A673 (cell line): ENCODE data around the gene TMEM131L. TPM values are rescaled to one million over a fixed set of nuclear protein-coding genes. Genes with fewer than 3 reads are reported as not detected.

ENCODE experiments used
- BruUV-seq: library from RNA; stranded (reverse); fragments of 400-500 nt; replicated peaks from 2 replicates; lab custom pipeline; 2021; lab: Mats Ljungman, UMichigan
- CTCF ChIA-PET: fragments of 300-600 bp; sonication (Branson Sonifier 250); formaldehyde crosslinking; loops from one replicate; lab custom pipeline; 2022; ENCODE audit warnings: antibody characterized with exemption; lab: Charles Lee
- POLR2A ChIA-PET: fragments of 300-600 bp; sonication (Branson Sonifier 250); formaldehyde crosslinking; loops from one replicate; lab custom pipeline; 2022; ENCODE audit warnings: antibody characterized with exemption; ENCODE audit not compliant: low non-redundant PET; lab: Charles Lee
- DNase-seq: peaks from one replicate; pipeline ENCODE4 v3.0.0-alpha.2; 2015; ENCODE audit warnings: low spot score
- H3K27ac ChIP-seq: fragments of 200-600 bp; sonication (generic); 2 replicates; pipeline ENCODE4 v1.5.1; 2016; ENCODE audit warnings: mixed run types, low read depth, mild to moderate bottlenecking, mixed read lengths, antibody characterized with exemption, low read length; ENCODE audit not compliant: poor library complexity, severe bottlenecking
- H3K27me3 ChIP-seq: fragments of 200-600 bp; sonication (generic); replicated peaks from 2 replicates; pipeline ENCODE4 v1.6.1; 2017; ENCODE audit warnings: mixed run types, low read depth, mild to moderate bottlenecking, mixed read lengths, antibody characterized with exemption, low read length; ENCODE audit not compliant: insufficient read depth, poor library complexity
- H3K36me3 ChIP-seq: fragments of 200-600 bp; sonication (generic); 2 replicates; pipeline ENCODE4 v1.6.1; 2016; ENCODE audit warnings: mixed run types, mild to moderate bottlenecking, mixed read lengths, antibody characterized with exemption, low read length; ENCODE audit not compliant: insufficient read depth, poor library complexity, severe bottlenecking
- H3K4me1 ChIP-seq: fragments of 200-600 bp; sonication (generic); 2 replicates; pipeline ENCODE4 v1.6.1; 2017; ENCODE audit warnings: mixed run types, mild to moderate bottlenecking, mixed read lengths, antibody characterized with exemption, low read length; ENCODE audit not compliant: insufficient read depth, poor library complexity, severe bottlenecking
- H3K4me3 ChIP-seq: fragments of 200-600 bp; sonication (generic); 2 replicates; pipeline ENCODE4 v1.5.1; 2016; ENCODE audit warnings: low read depth, mixed run types, mild to moderate bottlenecking, mixed read lengths, low read length; ENCODE audit not compliant: poor library complexity, severe bottlenecking
- H3K9me3 ChIP-seq: fragments of 200-600 bp; sonication (generic); 2 replicates; pipeline ENCODE4 v1.6.1; 2016; ENCODE audit warnings: mixed run types, low read depth, mild to moderate bottlenecking, mixed read lengths, antibody characterized with exemption, low read length; ENCODE audit not compliant: poor library complexity, severe bottlenecking
- EZH2 ChIP-seq: fragments of 200-600 bp; sonication (generic); IDR thresholded peaks from 2 replicates; pipeline ENCODE4 v1.6.1; 2017; ENCODE audit warnings: borderline replicate concordance, low read depth, mild to moderate bottlenecking, mixed read lengths, antibody characterized with exemption, low read length; ENCODE audit not compliant: poor library complexity, severe bottlenecking
- intact Hi-C: fragments of 100-400 bp; cut with micrococcal nuclease; formaldehyde crosslinking; loops from one replicate; pipeline ENCODE4 v1.10.0; 2022; ENCODE audit not compliant: unreplicated experiment
- total RNA-seq: library from RNA; stranded (reverse); gene quantifications from 2 replicates; pipeline ENCODE4 v1.2.3, GENCODE V29; 2021
- TF ChIP-seq, protein P1 (sequence below): fragments of 300-800, 200-600 bp; sonication (generic); conservative IDR thresholded peaks from 2 replicates; pipeline ENCODE4 v1.5.1; 2017; ENCODE audit warnings: low read depth, mild to moderate bottlenecking, antibody characterized with exemption, low read length, moderate library complexity, mixed read lengths

TMEM131L gene
- total RNA-seq, 1 experiment from 2014 or later: 18.4 TPM

DNA sequence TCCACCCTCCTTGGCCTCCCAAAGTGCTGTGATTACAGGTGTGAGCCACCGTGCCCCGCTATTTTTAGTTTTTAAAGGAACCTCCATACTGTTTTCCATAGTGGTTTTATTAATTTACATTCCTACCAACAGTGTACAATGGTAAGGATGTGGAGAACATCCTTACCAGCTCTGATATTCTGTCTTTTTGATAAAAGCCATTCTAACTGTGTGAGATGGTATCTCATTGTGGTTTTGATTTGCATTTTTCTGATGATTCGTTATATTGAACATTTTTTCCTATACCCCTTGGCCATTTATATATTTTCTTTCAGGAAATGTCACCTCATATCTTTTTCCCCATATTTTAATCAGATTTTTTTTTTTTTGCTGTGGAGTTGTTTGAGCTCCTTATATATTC lies 203.7 kb downstream of the TMEM131L start:
- Histone ChIP-seq H3K4me1 (no peaks in the 10 kb centered on the region), H3K27ac (no peak overlapping the region), H3K27me3 (no peaks in the 10 kb centered on the region), H3K36me3 (no peaks in the 10 kb centered on the region), H3K4me3 (no peak overlapping the region), H3K9me3 (no peaks in the 10 kb centered on the region)
- no TSS peak for BruUV-seq
- TF ChIP-seq, protein P1, sequence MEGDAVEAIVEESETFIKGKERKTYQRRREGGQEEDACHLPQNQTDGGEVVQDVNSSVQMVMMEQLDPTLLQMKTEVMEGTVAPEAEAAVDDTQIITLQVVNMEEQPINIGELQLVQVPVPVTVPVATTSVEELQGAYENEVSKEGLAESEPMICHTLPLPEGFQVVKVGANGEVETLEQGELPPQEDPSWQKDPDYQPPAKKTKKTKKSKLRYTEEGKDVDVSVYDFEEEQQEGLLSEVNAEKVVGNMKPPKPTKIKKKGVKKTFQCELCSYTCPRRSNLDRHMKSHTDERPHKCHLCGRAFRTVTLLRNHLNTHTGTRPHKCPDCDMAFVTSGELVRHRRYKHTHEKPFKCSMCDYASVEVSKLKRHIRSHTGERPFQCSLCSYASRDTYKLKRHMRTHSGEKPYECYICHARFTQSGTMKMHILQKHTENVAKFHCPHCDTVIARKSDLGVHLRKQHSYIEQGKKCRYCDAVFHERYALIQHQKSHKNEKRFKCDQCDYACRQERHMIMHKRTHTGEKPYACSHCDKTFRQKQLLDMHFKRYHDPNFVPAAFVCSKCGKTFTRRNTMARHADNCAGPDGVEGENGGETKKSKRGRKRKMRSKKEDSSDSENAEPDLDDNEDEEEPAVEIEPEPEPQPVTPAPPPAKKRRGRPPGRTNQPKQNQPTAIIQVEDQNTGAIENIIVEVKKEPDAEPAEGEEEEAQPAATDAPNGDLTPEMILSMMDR: no peak
- TF ChIP-seq EZH2: no peak
- CTCF ChIA-PET: no interaction called here
- intact Hi-C loops: no loop called here
- DNase-seq: no peak
- POLR2A ChIA-PET: no interaction called here

DNA sequence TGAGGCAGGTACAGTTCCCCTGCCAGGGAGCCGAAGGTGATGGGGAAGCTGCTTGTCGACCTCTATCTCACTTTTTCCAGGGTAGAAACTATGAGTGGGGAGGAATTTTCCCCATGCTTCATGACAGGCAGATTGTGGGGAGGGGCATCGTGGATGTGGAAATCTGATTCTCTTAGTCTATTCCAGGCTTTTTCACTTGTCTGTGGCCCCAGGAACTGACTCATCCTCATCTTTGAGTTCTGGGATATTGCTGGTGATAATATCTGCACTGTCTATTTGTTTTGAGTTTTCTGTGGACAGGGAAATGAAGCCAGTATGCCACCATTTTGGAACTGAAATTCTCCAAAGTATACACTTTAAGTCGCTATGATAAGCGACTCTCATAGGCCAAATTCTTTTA lies 210.3 kb downstream of the TMEM131L start:
- CTCF ChIA-PET: no interaction called here
- DNase-seq: no peak
- POLR2A ChIA-PET: no interaction called here
- no peaks in the 10 kb centered on the region for H3K4me1 ChIP-seq
- H3K27me3 ChIP-seq: no peaks in the 10 kb centered on the region
- intact Hi-C loops: no loop called here
- BruUV-seq: no TSS peak
- no peak overlapping the region for H3K27ac ChIP-seq
- no peaks in the 10 kb centered on the region for H3K36me3 ChIP-seq
- no peak overlapping the region for H3K4me3 ChIP-seq
- H3K9me3 ChIP-seq: no peaks in the 10 kb centered on the region
- TF ChIP-seq, protein P1: no peak
- TF ChIP-seq EZH2: no peak

DNA sequence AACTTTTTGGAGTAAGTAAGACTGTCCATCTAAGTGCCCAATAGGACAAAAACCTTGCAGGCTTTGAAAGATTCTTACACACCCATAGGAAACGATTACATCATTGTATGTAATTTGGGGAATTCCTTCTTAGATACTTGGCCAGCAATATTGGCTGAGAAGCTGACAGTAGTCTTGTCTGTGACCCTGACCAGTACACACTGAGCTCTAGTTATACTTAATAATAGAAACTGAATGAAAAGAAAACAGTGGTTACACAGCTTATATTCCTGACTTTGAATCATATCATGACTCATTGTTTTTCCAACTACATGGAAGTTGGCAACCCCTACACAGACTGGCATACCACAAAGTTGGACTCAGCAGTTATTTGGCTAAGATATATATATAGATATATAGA lies 210.8 kb downstream of the TMEM131L start:
- no TSS peak for BruUV-seq
- ChIA-PET POLR2A (no interaction called here), CTCF (no interaction called here)
- TF ChIP-seq, protein P1: no peak
- no peak for TF ChIP-seq EZH2
- DNase-seq: no peak
- Histone ChIP-seq H3K36me3 (no peaks in the 10 kb centered on the region), H3K4me1 (no peaks in the 10 kb centered on the region), H3K27ac (no peak overlapping the region), H3K4me3 (no peak overlapping the region), H3K9me3 (no peaks in the 10 kb centered on the region), H3K27me3 (no peaks in the 10 kb centered on the region)
- intact Hi-C loops: no loop called here
